Activated CD4-positive, alpha-beta T cell treated with anti-CD3 and anti-CD28 coated beads for 36 hours (primary cell): ENCODE data around the gene CARD6. TPM values are rescaled to one million over a fixed set of nuclear protein-coding genes. Genes with fewer than 3 reads are reported as not detected.
"Not testable (repeated sequence)": the region's sequence is repeated elsewhere in the genome, so short reads cannot be mapped to it uniquely, and the experiment has no call there.

Source experiments
- ATAC-seq: fragments of 200-7000 bp; cut with Tn5 transposase; one replicate; pipeline ENCODE4 v1.10.0; 2021; ENCODE audit warnings: mild to moderate bottlenecking, moderate library complexity
- CTCF ChIA-PET: fragments of 350-600 bp; sonication (Branson Sonifier 250); formaldehyde crosslinking; loops from one replicate; lab custom pipeline; 2021; ENCODE audit warnings: antibody characterized with exemption; lab: Charles Lee
- POLR2A ChIA-PET: fragments of 350-600 bp; sonication (Branson Sonifier 250); formaldehyde crosslinking; loops from one replicate; lab custom pipeline; 2021; ENCODE audit warnings: antibody characterized with exemption, inconsistent platforms; lab: Charles Lee
- DNase-seq: peaks from one replicate; pipeline ENCODE4 v3.0.0-alpha.2; 2020
- H3K27ac Mint-ChIP-seq: one replicate; pipeline ENCODE4 v1.8.0; 2021; ENCODE audit warnings: mixed read lengths
- H3K27me3 Mint-ChIP-seq: one replicate; pipeline ENCODE4 v1.8.0; 2021; ENCODE audit warnings: mixed read lengths
- H3K36me3 Mint-ChIP-seq: one replicate; pipeline ENCODE4 v1.8.0; 2021; ENCODE audit warnings: low read depth, mixed read lengths
- H3K4me1 Mint-ChIP-seq: one replicate; pipeline ENCODE4 v1.8.0; 2021; ENCODE audit warnings: mixed read lengths
- H3K4me3 Mint-ChIP-seq: one replicate; pipeline ENCODE4 v1.8.0; 2021; ENCODE audit warnings: mild to moderate bottlenecking, moderate library complexity, mixed read lengths
- H3K9me3 Mint-ChIP-seq: one replicate; pipeline ENCODE4 v1.8.0; 2021; ENCODE audit warnings: low read depth, mixed read lengths
- intact Hi-C, 2 experiments: fragments of 100-400 bp; cut with DNase I in 1 of 2; cut with micrococcal nuclease in 1 of 2; formaldehyde crosslinking; loops; one replicate each; pipeline versions ENCODE4 v1.14.2 to v1.15.1; 2022 to 2024; cut with DNase I, micrococcal nuclease
- total RNA-seq, 2 experiments: library from RNA; stranded (reverse); gene quantifications; one replicate each; pipeline ENCODE4 v1.2.3, GENCODE V29; 2021

The CARD6 gene
- total RNA-seq, 2 experiments from 2014 or later, result 1.5 to 1.7 TPM

- Mint-ChIP-seq H3K4me1 (peaks cover 6% of the 10 kb centered on the region), H3K27ac (no peak overlapping the region), H3K27me3 (peaks cover 2% of the 10 kb centered on the region), H3K9me3 (peaks cover 10% of the 10 kb centered on the region), H3K36me3 (no peaks in the 10 kb centered on the region), H3K4me3 (no peak overlapping the region)
- intact Hi-C loops, result loop anchor here in 1 of 2 experiments (5.0 to 10.0 kb wide), 4 partner anchors 40 to 383 kb away; partner anchors contain the start of gene RPL37
- ATAC-seq (peak; percentile 47), DNase-seq (peak; percentile 44)
- ChIA-PET POLR2A (no interaction called here), CTCF (interaction anchor here (1.1 kb wide), 1 partner anchor 136 kb away, joined by 3 read pairs; no protein-coding TSS in a partner anchor)
Measured at GRCh38 chr5:40877371-40877988, 36.3 kb downstream of the CARD6 start.

GRCh38 chr5:40879163-40879942, 38.2 kb downstream of the CARD6 start:
- Mint-ChIP-seq H3K4me3 (no peak overlapping the region), H3K36me3 (no peaks in the 10 kb centered on the region), H3K4me1 (peaks cover 6% of the 10 kb centered on the region), H3K9me3 (peaks cover 10% of the 10 kb centered on the region), H3K27ac (no peak overlapping the region), H3K27me3 (peaks cover under 1% of the 10 kb centered on the region)
- POLR2A ChIA-PET, result no interaction called here
- no peak for DNase-seq
- intact Hi-C loops, result loop anchor here (1.0 to 10.0 kb wide), 10 partner anchors 42 to 1301 kb away; partner anchors contain the start of genes TTC33 (in 2 of the 2), PRKAA1 (in 1 of the 2) and RPL37 (in 1 of the 2)
- CTCF ChIA-PET, result interaction anchor here (0.9 to 1.9 kb wide), 7 partner anchors 9 to 1331 kb away, joined by 3 to 5 read pairs (median 3); no protein-coding TSS in a partner anchor
- no peak for ATAC-seq

GRCh38 chr5:40882291-40882690, 41.1 kb downstream of the CARD6 start:
- peaks cover 6% of the 10 kb centered on the region for H3K4me1 Mint-ChIP-seq
- H3K27ac Mint-ChIP-seq, result no peak overlapping the region
- no peak overlapping the region for H3K4me3 Mint-ChIP-seq
- intact Hi-C loops, result no loop called here
- ChIA-PET CTCF (no interaction called here), POLR2A (no interaction called here)
- peaks cover 2% of the 10 kb centered on the region for H3K27me3 Mint-ChIP-seq
- DNase-seq (no peak), ATAC-seq (no peak)
- peaks cover 5% of the 10 kb centered on the region for H3K9me3 Mint-ChIP-seq
- no peaks in the 10 kb centered on the region for H3K36me3 Mint-ChIP-seq

GRCh38 chr5:40883051-40883450, 41.9 kb downstream of the CARD6 start:
- CTCF ChIA-PET, result interaction anchor here (0.6 to 0.7 kb wide), 2 partner anchors 27 to 126 kb away, joined by 3 read pairs; no protein-coding TSS in a partner anchor
- H3K4me1 Mint-ChIP-seq, H3K27me3 Mint-ChIP-seq, POLR2A ChIA-PET, ATAC-seq, H3K27ac Mint-ChIP-seq, intact Hi-C loops, H3K9me3 Mint-ChIP-seq, H3K36me3 Mint-ChIP-seq, H3K4me3 Mint-ChIP-seq, DNase-seq: not testable (repeated sequence)

GRCh38 chr5:40895440-40896425, 54.6 kb downstream of the CARD6 start:
- H3K27me3 Mint-ChIP-seq, DNase-seq, H3K9me3 Mint-ChIP-seq, H3K36me3 Mint-ChIP-seq, ATAC-seq, H3K27ac Mint-ChIP-seq, H3K4me3 Mint-ChIP-seq, intact Hi-C loops, POLR2A ChIA-PET, H3K4me1 Mint-ChIP-seq: not testable (repeated sequence)
- CTCF ChIA-PET, result interaction anchor here (0.8 kb wide), 1 partner anchor 9 kb away, joined by 3 read pairs; no protein-coding TSS in a partner anchor

GRCh38 chr5:40904205-40904993, 63.2 kb downstream of the CARD6 start:
- Mint-ChIP-seq H3K27ac (no peak overlapping the region), H3K4me1 (no peaks in the 10 kb centered on the region), H3K27me3 (no peaks in the 10 kb centered on the region), H3K9me3 (no peaks in the 10 kb centered on the region), H3K36me3 (no peaks in the 10 kb centered on the region), H3K4me3 (no peak overlapping the region)
- DNase-seq (peak; percentile 60), ATAC-seq (peak; percentile 74)
- ChIA-PET POLR2A (no interaction called here), CTCF (interaction anchor here (0.6 to 1.5 kb wide), 22 partner anchors 8 to 1565 kb away, joined by 3 to 10 read pairs (median 3); no protein-coding TSS in a partner anchor)
- intact Hi-C loops, result loop anchor here (1.0 to 10.0 kb wide), 3 partner anchors 740 to 940 kb away; no protein-coding TSS in a partner anchor

GRCh38 chr5:40904994-40905306, 63.8 kb downstream of the CARD6 start:
- H3K9me3 Mint-ChIP-seq, result no peaks in the 10 kb centered on the region
- no peaks in the 10 kb centered on the region for H3K4me1 Mint-ChIP-seq
- H3K4me3 Mint-ChIP-seq, result no peak overlapping the region
- intact Hi-C loops, result loop anchor here (1.0 to 10.0 kb wide), 3 partner anchors 740 to 940 kb away; no protein-coding TSS in a partner anchor
- H3K27ac Mint-ChIP-seq, result no peak overlapping the region
- POLR2A ChIA-PET, result no interaction called here
- ATAC-seq, result no peak
- H3K27me3 Mint-ChIP-seq, result no peaks in the 10 kb centered on the region
- no peak for DNase-seq
- CTCF ChIA-PET, result interaction anchor here (0.6 to 1.5 kb wide), 18 partner anchors 8 to 1566 kb away, joined by 3 to 10 read pairs (median 3); no protein-coding TSS in a partner anchor
- H3K36me3 Mint-ChIP-seq, result no peaks in the 10 kb centered on the region

- CTCF ChIA-PET, result no interaction called here
- intact Hi-C loops, result loop anchor here (10.0 kb wide), 2 partner anchors 738 to 938 kb away; no protein-coding TSS in a partner anchor
Measured at GRCh38 chr5:40906351-40906751, 65.2 kb downstream of the CARD6 start.

GRCh38 chr5:40909264-40909663, 68.1 kb downstream of the CARD6 start, which contains the start of gene C7:
TSS of gene C7 (plus strand) at chr5:40909497. CDS start at chr5:40909611, 114 bp downstream.
- no peaks in the 10 kb centered on the region for H3K4me1 Mint-ChIP-seq
- CTCF ChIA-PET, result interaction anchor here (1.0 kb wide), 1 partner anchor 10 kb away, joined by 3 read pairs; no protein-coding TSS in a partner anchor
- H3K36me3 Mint-ChIP-seq, result no peaks in the 10 kb centered on the region
- H3K27ac Mint-ChIP-seq, result no peak within 1 kb of the TSS
- DNase-seq (no peak), ATAC-seq (no peak)
- intact Hi-C loops, result loop anchor here (10.0 kb wide), 2 partner anchors 736 to 936 kb away; no protein-coding TSS in a partner anchor
- peaks cover 6% of the 10 kb centered on the region for H3K27me3 Mint-ChIP-seq
- POLR2A ChIA-PET, result no interaction called here
- H3K9me3 Mint-ChIP-seq, result no peaks in the 10 kb centered on the region
- no peak within 1 kb of the TSS for H3K4me3 Mint-ChIP-seq

More at GRCh38 chr5:40906351-40906751, 65.2 kb downstream of the CARD6 start:
- DNase-seq (no peak), ATAC-seq (no peak)
- H3K9me3 Mint-ChIP-seq, result no peaks in the 10 kb centered on the region
- no peaks in the 10 kb centered on the region for H3K36me3 Mint-ChIP-seq
- H3K4me3 Mint-ChIP-seq, result no peak overlapping the region
- POLR2A ChIA-PET, result no interaction called here
- no peak overlapping the region for H3K27ac Mint-ChIP-seq
- H3K27me3 Mint-ChIP-seq, result peaks cover 3% of the 10 kb centered on the region
- no peaks in the 10 kb centered on the region for H3K4me1 Mint-ChIP-seq

- intact Hi-C loops, result loop anchor here (10.0 kb wide), 2 partner anchors 735 to 935 kb away; no protein-coding TSS in a partner anchor
Measured at GRCh38 chr5:40909723-40910122, 68.6 kb downstream of the CARD6 start.

More at GRCh38 chr5:40909723-40910122, 68.6 kb downstream of the CARD6 start:
- H3K27ac Mint-ChIP-seq, result no peak overlapping the region
- DNase-seq (no peak), ATAC-seq (no peak)
- H3K9me3 Mint-ChIP-seq, result no peaks in the 10 kb centered on the region
- no peak overlapping the region for H3K4me3 Mint-ChIP-seq
- H3K4me1 Mint-ChIP-seq, result no peaks in the 10 kb centered on the region
- ChIA-PET CTCF (interaction anchor here (1.0 kb wide), 1 partner anchor 9 kb away, joined by 3 read pairs; no protein-coding TSS in a partner anchor), POLR2A (no interaction called here)
- H3K27me3 Mint-ChIP-seq, result peaks cover 10% of the 10 kb centered on the region
- H3K36me3 Mint-ChIP-seq, result no peaks in the 10 kb centered on the region
